Endodermal cell (in vitro differentiated cells): ENCODE measurements around the gene RUFY1. TPM values are rescaled to one million over a fixed set of nuclear protein-coding genes. Genes with fewer than 3 reads are reported as not detected.

Source experiments
- DNase-seq: peaks from one replicate; pipeline ENCODE4 v3.0.0-alpha.2; 2017
- H3K27ac ChIP-seq: 2 replicates; pipeline ENCODE4 v1.5.1; 2013; ENCODE audit warnings: mild to moderate bottlenecking, low read depth, low read length, moderate library complexity
- H3K27me3 ChIP-seq: 2 replicates; pipeline ENCODE4 v1.6.1; 2013; ENCODE audit warnings: mild to moderate bottlenecking, low read length, moderate library complexity; ENCODE audit not compliant: insufficient read depth, control insufficient read depth, poor library complexity, severe bottlenecking
- H3K36me3 ChIP-seq: 2 replicates; pipeline ENCODE4 v1.7.0; 2013; ENCODE audit warnings: mild to moderate bottlenecking, low read length, moderate library complexity; ENCODE audit not compliant: control insufficient read depth, insufficient read depth
- H3K4me1 ChIP-seq: one replicate; pipeline ENCODE4 v1.7.0; 2013; ENCODE audit warnings: low read length; ENCODE audit not compliant: control insufficient read depth, insufficient read depth
- H3K4me3 ChIP-seq: 2 replicates; pipeline ENCODE4 v1.5.1; 2013; ENCODE audit warnings: mild to moderate bottlenecking, low read length, moderate library complexity
- H3K9ac ChIP-seq: 2 replicates; pipeline ENCODE4 v1.6.1; 2013; ENCODE audit warnings: mild to moderate bottlenecking, low read length, moderate library complexity; ENCODE audit not compliant: poor library complexity, severe bottlenecking; ENCODE audit errors: extremely low read depth
- H3K9me3 ChIP-seq: 2 replicates; pipeline ENCODE4 v1.6.1; 2013; ENCODE audit warnings: mild to moderate bottlenecking, low read length, moderate library complexity; ENCODE audit not compliant: control insufficient read depth
- H3K27ac Mint-ChIP-seq: 2 replicates; pipeline ENCODE4 v1.8.0; 2020; ENCODE audit warnings: mixed read lengths
- H3K27me3 Mint-ChIP-seq: 2 replicates; pipeline ENCODE4 v1.8.0; 2021; ENCODE audit warnings: mild to moderate bottlenecking, mixed read lengths; ENCODE audit not compliant: insufficient read depth
- H3K36me3 Mint-ChIP-seq: 2 replicates; pipeline ENCODE4 v1.8.0; 2020; ENCODE audit warnings: low read depth, mixed read lengths
- H3K4me1 Mint-ChIP-seq: 2 replicates; pipeline ENCODE4 v1.8.0; 2020; ENCODE audit warnings: mixed read lengths
- H3K4me3 Mint-ChIP-seq: 2 replicates; pipeline ENCODE4 v1.8.0; 2020; ENCODE audit warnings: mild to moderate bottlenecking, moderate library complexity, mixed read lengths
- H3K9me3 Mint-ChIP-seq: 2 replicates; pipeline ENCODE4 v1.8.0; 2020; ENCODE audit warnings: mild to moderate bottlenecking, mixed read lengths
- WGBS, 2 experiments: methylation state at CpG; one replicate each; pipeline versions ENCODE4 v1.1.5 to v1.1.7; 2013; ENCODE audit warnings: missing lambda C conversion rate in 2 of 2, mixed read lengths in 1 of 2; ENCODE audit not compliant: insufficient coverage in 1 of 2, insufficient read length in 1 of 2; 5-methylcytosine and 5-hydroxymethylcytosine counted together
- total RNA-seq, 2 donors: library from RNA; stranded (reverse); fragmentation: NEBNext Ultra II Directional in 1 of 2; extraction: Animal tissue kit (Norgen Biotek cat#: 25700) in 1 of 2; gene quantifications; 2 replicates in 1 of 2; 3 replicates in 1 of 2; pipeline ENCODE4 v1.2.1, GENCODE V29; 2021
- TF ChIP-seq, protein P1 (sequence below): fragments of 200-600 bp; sonication (generic); conservative IDR thresholded peaks from 2 replicates; pipeline ENCODE4 v1.5.0; 2021; ENCODE audit warnings: antibody characterized with exemption, mild to moderate bottlenecking

Gene RUFY1
- total RNA-seq, 2 donors from 2014 or later: 45.7 to 74.0 TPM

DNA sequence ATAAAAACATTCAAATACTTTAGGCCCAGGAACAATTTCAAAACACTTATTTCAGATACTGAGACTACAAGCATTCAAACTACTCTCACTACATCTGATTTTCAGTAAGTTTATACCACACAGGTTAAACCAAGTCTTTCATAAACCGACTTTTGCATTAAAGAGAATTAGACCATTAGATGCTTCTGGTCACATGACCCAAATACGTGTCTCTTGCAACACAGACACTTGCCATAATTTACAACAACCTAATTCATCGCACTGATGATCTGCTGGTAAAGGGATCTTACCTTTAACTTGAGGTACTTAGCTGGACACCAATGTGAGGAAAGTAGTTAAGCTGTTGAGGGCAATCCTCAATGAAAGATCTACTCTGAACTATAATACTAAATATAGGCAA is 69.9 kb downstream of the RUFY1 start:
- Histone ChIP-seq H3K4me3 (peak overlapping the region; percentile 94), H3K36me3 (peaks cover 73% of the 10 kb centered on the region), H3K9me3 (no peaks in the 10 kb centered on the region), H3K27ac (no peak overlapping the region), H3K9ac (peak overlapping the region; percentile 99), H3K4me1 (peaks cover 9% of the 10 kb centered on the region), H3K27me3 (no peaks in the 10 kb centered on the region)
- peaks cover 2% of the 10 kb centered on the region for H3K9me3 Mint-ChIP-seq
- H3K36me3 Mint-ChIP-seq: peaks cover 73% of the 10 kb centered on the region
- DNase-seq: no peak
- TF ChIP-seq, protein P1, sequence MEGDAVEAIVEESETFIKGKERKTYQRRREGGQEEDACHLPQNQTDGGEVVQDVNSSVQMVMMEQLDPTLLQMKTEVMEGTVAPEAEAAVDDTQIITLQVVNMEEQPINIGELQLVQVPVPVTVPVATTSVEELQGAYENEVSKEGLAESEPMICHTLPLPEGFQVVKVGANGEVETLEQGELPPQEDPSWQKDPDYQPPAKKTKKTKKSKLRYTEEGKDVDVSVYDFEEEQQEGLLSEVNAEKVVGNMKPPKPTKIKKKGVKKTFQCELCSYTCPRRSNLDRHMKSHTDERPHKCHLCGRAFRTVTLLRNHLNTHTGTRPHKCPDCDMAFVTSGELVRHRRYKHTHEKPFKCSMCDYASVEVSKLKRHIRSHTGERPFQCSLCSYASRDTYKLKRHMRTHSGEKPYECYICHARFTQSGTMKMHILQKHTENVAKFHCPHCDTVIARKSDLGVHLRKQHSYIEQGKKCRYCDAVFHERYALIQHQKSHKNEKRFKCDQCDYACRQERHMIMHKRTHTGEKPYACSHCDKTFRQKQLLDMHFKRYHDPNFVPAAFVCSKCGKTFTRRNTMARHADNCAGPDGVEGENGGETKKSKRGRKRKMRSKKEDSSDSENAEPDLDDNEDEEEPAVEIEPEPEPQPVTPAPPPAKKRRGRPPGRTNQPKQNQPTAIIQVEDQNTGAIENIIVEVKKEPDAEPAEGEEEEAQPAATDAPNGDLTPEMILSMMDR: no peak
- peak overlapping the region; percentile 93 for H3K27ac Mint-ChIP-seq
- 66 to 70% methylated on average over 3 of the region's 3 CpGs for WGBS, 2 experiments
- peaks cover 42% of the 10 kb centered on the region for H3K4me1 Mint-ChIP-seq
- no peaks in the 10 kb centered on the region for H3K27me3 Mint-ChIP-seq
- H3K4me3 Mint-ChIP-seq: peak overlapping the region; percentile 97

DNA sequence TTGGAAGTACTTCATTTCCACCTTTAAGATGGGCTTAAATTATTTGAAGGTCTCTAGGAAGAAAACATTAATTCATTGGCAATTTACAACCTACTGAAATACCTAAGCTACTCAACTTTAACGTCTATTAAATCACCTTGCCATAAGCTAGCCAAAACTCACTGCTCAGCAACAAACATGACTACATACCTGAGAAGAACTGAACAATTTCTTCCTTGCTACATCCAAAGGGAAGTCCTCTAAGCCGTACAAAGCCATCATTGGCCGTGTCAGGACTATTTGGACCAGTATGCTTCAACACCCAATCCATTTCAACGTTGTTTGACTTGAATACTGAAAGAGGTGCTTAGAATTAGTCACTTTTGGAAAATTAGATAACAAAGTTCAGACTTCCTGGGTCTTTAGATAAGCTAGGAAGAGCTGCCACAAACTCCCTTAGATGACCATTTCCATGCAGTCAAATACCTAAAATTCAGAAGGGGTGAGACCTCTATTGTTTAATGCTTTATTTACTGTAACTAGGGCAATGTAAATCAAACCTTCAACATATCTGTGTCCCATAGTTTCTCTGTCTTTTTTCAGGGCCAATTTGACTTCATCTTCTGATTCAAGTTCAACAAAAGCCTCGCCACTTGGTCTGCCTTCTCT is 70.5 kb downstream of the RUFY1 start:
- 59 to 67% methylated on average over 5 of the region's 5 CpGs for WGBS, 2 experiments
- no peak for DNase-seq
- Mint-ChIP-seq H3K27me3 (no peaks in the 10 kb centered on the region), H3K27ac (peak overlapping the region; percentile 93), H3K4me1 (peaks cover 42% of the 10 kb centered on the region), H3K9me3 (peaks cover 2% of the 10 kb centered on the region), H3K36me3 (peaks cover 68% of the 10 kb centered on the region), H3K4me3 (peak overlapping the region; percentile 97)
- Histone ChIP-seq H3K9me3 (no peaks in the 10 kb centered on the region), H3K9ac (peak overlapping the region; percentile 99), H3K4me1 (peaks cover 9% of the 10 kb centered on the region), H3K27me3 (no peaks in the 10 kb centered on the region), H3K4me3 (peak overlapping the region; percentile 94), H3K27ac (no peak overlapping the region), H3K36me3 (peaks cover 68% of the 10 kb centered on the region)
- TF ChIP-seq, protein P1: no peak

DNA sequence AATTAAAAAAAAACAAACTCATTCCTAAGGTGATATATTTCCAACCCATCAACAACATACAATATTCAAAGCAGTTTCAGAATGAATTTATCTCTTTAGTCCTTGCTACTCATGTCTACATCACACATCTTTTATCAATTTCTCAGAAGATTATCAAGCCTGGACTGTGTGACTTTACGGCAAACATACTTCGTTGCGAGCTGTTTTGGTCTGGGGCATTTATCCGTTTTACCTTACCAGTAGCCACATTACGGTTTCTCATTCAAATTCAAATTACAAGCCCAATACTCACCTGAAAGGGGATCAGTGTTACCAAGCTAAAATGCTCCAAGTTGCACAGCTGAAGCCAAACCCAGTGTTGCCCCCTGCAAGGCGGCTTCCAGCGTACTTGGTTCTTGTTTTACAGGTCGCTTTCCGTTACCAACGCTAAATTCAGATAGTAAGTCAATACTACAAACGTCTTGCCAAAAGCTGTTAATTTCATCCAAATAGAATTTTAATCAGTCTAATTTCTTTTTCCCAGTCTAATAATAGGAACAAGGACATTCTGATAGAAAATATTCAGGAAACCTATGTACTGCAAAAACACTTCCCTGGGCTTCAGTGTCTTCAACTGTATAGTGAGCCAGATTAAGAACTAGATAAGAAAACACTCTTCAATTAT is 71.3 kb downstream of the RUFY1 start:
- Histone ChIP-seq H3K36me3 (peaks cover 59% of the 10 kb centered on the region), H3K4me3 (peak overlapping the region; percentile 94), H3K4me1 (peaks cover 9% of the 10 kb centered on the region), H3K9me3 (no peaks in the 10 kb centered on the region), H3K27me3 (no peaks in the 10 kb centered on the region), H3K27ac (no peak overlapping the region), H3K9ac (peak overlapping the region; percentile 99)
- DNase-seq: no peak
- peak overlapping the region; percentile 97 for H3K4me3 Mint-ChIP-seq
- TF ChIP-seq, protein P1: no peak
- peak overlapping the region; percentile 93 for H3K27ac Mint-ChIP-seq
- 14 to 15% methylated on average over 11 of the region's 11 CpGs for WGBS, 2 experiments
- H3K4me1 Mint-ChIP-seq: peaks cover 41% of the 10 kb centered on the region
- H3K36me3 Mint-ChIP-seq: peaks cover 61% of the 10 kb centered on the region
- no peaks in the 10 kb centered on the region for H3K27me3 Mint-ChIP-seq
- peaks cover 2% of the 10 kb centered on the region for H3K9me3 Mint-ChIP-seq
